PFSK-1 (cell line): Measurements from ENCODE around the gene EFCAB8.

Source experiments
- POLR2AphosphoS5 ChIP-seq: IDR thresholded peaks from 2 replicates; pipeline ENCODE4 v1.6.1; 2012; ENCODE audit warnings: low read depth, mild to moderate bottlenecking, control low read depth, low read length, moderate library complexity
- SIN3A ChIP-seq: IDR thresholded peaks from 2 replicates; pipeline ENCODE4 v1.6.1; 2012; ENCODE audit warnings: mild to moderate bottlenecking, low read length, moderate library complexity, borderline replicate concordance; ENCODE audit not compliant: insufficient read depth
- TAF1 ChIP-seq: IDR thresholded peaks from 2 replicates; pipeline ENCODE4 v1.6.1; 2012; ENCODE audit warnings: low read length, control low read depth, borderline replicate concordance; ENCODE audit not compliant: insufficient read depth
- TF ChIP-seq, protein P1 (sequence below), 2 experiments: IDR thresholded peaks; 2 replicates each; pipeline versions ENCODE4 v1.6.1 to v1.8.0; 2011 to 2012; ENCODE audit warnings: low read depth in 2 of 2, low read length in 2 of 2, control low read depth in 1 of 2, inconsistent platforms in 1 of 2, mild to moderate bottlenecking in 1 of 2, moderate library complexity in 1 of 2; ENCODE audit not compliant: insufficient read depth in 1 of 2

DNA sequence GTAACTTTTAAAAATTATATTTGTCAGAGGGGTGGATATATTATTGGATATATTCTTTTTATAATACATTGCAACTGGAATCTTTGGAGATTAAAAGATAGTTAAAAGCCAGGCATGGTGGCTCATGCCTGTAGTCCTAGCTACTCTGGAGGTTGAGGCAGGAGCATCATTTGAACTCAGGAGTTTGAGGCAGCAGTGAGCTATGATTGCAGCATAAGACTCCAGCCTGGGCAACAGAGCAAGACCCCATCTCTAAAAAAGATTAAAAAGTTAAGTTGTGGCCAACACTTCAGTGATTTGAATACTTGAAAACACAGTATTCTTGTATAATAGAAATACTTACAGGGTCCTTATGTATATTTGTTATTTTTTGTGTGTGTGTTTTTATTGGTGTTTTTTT is 23.8 kb upstream of the EFCAB8 start:
- TF ChIP-seq TAF1 (no peak), POLR2AphosphoS5 (no peak), SIN3A (no peak)
- TF ChIP-seq, protein P1, sequence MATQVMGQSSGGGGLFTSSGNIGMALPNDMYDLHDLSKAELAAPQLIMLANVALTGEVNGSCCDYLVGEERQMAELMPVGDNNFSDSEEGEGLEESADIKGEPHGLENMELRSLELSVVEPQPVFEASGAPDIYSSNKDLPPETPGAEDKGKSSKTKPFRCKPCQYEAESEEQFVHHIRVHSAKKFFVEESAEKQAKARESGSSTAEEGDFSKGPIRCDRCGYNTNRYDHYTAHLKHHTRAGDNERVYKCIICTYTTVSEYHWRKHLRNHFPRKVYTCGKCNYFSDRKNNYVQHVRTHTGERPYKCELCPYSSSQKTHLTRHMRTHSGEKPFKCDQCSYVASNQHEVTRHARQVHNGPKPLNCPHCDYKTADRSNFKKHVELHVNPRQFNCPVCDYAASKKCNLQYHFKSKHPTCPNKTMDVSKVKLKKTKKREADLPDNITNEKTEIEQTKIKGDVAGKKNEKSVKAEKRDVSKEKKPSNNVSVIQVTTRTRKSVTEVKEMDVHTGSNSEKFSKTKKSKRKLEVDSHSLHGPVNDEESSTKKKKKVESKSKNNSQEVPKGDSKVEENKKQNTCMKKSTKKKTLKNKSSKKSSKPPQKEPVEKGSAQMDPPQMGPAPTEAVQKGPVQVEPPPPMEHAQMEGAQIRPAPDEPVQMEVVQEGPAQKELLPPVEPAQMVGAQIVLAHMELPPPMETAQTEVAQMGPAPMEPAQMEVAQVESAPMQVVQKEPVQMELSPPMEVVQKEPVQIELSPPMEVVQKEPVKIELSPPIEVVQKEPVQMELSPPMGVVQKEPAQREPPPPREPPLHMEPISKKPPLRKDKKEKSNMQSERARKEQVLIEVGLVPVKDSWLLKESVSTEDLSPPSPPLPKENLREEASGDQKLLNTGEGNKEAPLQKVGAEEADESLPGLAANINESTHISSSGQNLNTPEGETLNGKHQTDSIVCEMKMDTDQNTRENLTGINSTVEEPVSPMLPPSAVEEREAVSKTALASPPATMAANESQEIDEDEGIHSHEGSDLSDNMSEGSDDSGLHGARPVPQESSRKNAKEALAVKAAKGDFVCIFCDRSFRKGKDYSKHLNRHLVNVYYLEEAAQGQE (IDR thresholded peaks at IDR 0.05; ENCODE audit: insufficient read depth in 1 of 2, low read depth in 2 of 2, low read length in 2 of 2) = no peak
